Activated CD4-positive, CD25-positive, alpha-beta regulatory T cell treated with anti-CD3 and anti-CD28 coated beads, Interleukin-2, amount 50 U/mL, for 24 hours (primary cell): ENCODE data around the gene ENO4.

Source experiments
- ATAC-seq, 2 donors: fragments of 150-1000 bp; cut with Tn5 transposase; one replicate each; pipeline ENCODE4 v1.10.0; 2021; ENCODE audit warnings: mild to moderate bottlenecking in 1 of 2, moderate library complexity in 1 of 2

The ENO4 gene

GRCh38 chr10:116917481-116917880 lies 68.2 kb downstream of the ENO4 start:
- ATAC-seq: no peak

GRCh38 chr10:116918583-116918982 lies 69.3 kb downstream of the ENO4 start:
- ATAC-seq: no peak

GRCh38 chr10:116919164-116919563 lies 69.9 kb downstream of the ENO4 start:
- ATAC-seq: no peak

- no peak for ATAC-seq
These were observed 70.4 kb downstream of the ENO4 start for GRCh38 chr10:116919706-116920105.

GRCh38 chr10:116925056-116925455 lies 75.8 kb downstream of the ENO4 start:
- ATAC-seq: no peak

- no peak for ATAC-seq
These were observed 77.1 kb downstream of the ENO4 start for GRCh38 chr10:116926426-116926825.

- ATAC-seq: no peak
These were observed 82.5 kb downstream of the ENO4 start for GRCh38 chr10:116931806-116932205.
